Stimulated activated CD8-positive, alpha-beta memory T cell treated with anti-CD3 and anti-CD28 coated beads, Interleukin-2, amount 100 ng/mL, for 1 hour (primary cell): ENCODE measurements around the gene TFEB.

Experiments used
- DNase-seq, 2 donors: peaks; one replicate each; pipeline ENCODE4 v3.0.0-alpha.2; 2020; ENCODE audit warnings: low read depth in 2 of 2

The TFEB gene

DNA sequence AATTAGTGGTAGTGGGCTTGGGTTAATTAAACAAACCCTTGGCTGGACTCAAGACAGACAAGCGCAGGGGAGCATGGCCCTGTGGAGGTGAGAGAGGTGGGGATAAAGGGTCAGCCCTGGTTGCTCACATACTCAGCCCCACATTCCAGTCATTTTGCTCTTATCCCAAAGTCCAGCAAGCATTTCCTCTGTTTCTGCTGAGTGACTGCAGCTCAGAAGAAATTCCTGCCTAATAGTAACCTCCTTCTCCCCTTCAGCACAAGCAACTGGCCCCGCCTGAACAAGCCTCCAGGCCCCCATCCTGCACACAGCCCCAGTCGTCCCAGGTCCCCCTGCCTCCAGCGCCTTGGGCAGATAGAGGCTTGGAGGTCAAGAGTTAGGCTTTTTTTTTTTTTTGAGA, 3.6 kb upstream of the TFEB start:
- no peak for DNase-seq

DNA sequence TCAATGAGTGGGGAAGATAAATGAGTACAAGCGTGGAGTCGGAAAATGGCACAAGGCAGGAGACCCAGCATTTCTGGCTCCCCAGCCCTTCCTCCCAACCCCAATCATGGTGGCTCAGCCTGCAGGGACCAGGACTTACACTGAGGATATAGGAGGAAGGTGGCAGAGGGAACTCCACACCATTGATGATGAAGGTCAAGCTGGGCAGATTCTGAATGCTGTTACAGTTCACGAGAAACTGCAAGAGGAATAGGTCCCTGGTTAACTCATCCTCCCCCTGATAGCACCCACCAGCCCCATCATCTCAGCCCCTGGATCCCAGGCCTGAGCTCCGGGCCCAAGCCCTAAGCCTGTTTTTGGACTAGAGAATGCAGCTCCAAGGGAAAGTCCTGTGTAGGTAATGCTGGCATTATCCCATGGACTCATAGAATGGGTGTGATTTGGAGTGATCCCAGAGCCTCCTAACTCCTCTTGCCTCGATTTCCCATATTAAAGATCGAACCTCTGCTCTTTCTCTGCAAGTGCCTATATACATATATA, 2.3 kb upstream of the TFEB start:
- no peak for DNase-seq

DNA sequence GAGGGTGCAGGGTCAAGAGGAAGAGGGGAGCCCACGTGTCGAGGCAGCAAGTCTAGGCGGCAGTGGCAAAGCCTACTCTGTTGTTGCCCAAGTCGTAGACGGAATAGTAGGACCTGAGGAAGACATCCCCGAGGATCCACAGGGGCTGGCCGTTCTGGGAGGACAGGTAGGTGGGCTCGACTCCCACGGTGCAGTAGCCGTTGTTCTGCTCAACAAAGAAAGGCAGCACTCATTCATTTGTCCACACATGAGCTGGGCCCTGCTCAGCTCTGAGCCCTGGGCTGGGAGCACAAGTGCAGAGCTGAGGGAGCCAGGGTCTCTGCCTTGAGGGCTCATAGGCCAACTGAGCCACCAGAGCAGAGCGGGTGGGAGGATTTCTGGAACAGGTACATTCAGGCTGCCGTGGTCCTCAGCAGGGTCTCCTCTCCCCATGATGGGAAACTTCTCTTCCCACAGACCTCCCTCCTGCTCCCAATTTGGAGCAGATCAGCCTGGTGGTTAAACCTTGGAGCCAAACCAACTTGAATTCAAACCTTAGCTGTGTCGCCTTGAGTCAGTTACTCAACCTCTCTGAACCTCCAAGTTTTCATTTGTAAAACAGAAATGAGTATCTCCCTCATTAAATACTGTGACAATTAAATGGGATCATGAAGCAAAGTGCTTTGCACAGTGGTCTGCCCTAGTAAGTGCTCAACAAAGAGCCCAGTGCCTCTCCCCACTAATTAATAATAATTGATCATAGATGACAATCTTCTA, 1.6 kb upstream of the TFEB start:
- no peak for DNase-seq

DNA sequence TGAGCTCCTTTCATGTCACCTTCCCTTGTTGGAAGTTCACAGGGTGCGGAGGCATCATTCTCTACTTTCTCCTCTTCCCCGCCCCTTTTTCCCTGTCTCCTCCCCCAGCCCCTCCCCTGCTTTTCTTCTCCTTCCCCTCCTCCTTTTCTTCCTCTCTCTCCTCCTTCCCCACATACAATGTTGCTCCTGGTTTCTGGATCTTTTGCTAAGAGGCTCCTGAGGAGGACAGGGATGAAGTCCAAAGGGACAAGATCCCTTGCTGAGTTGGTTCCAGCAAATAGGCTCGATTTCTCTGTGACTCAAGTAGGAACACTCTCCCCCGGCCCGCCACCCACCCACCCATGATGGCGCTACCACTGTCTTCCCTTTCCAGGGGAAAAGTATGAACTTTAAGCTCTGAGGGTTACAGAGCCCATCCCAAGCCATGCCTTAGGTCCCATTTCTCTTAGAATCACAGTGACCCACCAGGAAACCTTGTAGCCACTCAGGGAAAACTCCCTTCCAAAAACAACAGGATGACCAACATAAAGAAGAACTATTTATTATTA, 852 bp upstream of the TFEB start:
- DNase-seq: no peak

DNA sequence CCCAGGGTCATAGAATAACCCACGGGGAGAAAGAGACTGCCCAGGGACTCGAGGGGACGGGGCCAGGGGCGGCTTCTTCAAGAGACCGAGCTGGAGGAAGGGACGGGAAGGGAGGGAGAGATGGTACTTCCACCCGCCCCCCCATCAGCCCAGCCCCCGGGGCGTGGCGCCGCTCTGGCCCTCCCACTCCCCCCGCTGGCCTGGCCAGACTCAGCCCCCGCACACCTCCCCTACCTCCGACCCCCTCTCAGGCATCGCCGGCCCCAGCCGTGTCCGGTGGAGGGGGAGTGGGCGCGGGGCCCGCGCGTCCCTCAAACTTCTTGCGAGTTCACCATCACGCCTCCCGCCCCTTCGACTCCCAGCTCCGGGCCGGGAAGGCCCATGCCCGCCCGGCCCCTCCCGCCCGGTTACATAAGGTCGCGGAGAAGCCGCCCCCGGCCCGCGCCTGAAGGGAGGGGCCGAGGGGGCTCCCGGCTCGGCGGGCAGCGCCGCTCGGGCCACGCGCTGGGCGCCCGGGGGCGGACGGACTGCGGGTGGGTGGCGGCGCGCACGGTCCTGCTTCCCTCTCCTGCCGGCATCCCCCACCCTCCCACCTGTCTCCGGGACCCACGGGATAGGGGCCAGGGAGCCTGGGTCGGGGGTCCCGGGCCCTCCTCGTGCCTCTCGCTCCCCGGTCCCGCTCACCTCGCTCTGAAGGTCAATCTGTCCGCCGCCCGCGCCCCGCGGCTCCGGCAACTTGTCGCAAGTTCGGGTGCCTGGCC, 562 bp downstream of the TFEB start:
- peak; percentile 48 to 56 for DNase-seq

DNA sequence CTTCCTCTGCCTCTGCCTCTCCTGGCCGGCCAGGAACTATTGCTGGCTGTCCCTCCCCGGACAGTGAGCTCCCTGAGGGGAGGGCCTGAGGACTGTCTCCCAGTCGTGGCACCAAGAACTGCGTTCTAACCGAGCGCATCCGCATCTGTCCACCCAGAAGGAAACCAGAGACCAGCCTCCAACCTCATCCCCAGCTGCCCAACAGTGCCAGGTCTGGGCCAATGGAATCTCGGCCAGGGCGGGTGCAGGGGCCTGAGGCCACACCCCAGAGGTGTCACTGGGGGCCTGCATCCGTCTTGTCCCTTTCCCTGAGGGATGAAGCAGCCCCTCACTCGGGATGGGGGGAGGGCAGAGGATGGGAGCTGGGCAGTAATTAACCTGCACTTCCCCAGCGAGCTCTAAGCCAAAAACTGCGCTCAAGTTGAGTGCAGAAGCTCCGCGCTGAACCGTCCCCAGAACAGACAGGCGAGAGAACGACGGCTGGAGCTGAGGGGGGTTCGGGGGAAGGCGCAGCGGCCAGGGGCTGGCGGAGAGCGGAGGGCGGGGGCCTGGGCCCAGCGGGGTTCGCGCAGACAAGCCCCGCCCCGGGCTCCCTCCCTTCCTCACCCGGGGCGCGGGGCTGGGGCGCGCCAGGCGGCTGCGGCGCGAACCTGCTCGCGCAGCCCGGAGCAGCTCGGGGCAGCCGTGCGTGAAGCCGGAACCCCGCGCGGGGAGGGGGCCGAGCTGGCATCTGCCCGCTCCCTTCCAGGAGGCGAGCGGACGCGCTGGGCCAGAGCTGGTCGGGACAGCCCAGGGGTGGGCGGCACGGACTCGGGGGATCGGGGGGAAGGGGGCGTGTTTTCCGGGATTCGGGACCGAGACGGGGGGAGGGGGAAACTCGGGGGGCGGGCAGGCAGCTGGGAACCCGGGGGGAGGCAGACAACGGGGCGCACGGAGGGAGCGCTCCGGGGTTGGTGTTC, 1.4 kb downstream of the TFEB start:
- peak; percentile 42 to 48 for DNase-seq

DNA sequence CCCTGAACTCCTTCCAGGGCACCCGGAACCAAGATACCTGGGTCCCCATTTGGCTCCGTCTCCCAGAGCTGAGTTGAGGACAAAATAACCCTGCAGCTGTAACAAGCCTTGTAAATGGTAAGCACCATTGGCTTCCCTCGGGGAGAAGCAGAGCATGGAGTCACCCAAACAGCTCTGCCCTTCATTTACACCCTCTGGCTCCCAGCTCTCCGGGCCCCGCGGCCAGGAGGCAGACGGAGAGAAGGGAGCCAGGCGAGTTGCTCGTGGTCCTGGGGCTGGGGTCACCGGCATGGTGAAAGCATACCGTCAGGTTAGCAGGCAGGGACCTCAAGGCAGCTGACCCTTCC, 2.1 kb downstream of the TFEB start:
- DNase-seq: no peak

DNA sequence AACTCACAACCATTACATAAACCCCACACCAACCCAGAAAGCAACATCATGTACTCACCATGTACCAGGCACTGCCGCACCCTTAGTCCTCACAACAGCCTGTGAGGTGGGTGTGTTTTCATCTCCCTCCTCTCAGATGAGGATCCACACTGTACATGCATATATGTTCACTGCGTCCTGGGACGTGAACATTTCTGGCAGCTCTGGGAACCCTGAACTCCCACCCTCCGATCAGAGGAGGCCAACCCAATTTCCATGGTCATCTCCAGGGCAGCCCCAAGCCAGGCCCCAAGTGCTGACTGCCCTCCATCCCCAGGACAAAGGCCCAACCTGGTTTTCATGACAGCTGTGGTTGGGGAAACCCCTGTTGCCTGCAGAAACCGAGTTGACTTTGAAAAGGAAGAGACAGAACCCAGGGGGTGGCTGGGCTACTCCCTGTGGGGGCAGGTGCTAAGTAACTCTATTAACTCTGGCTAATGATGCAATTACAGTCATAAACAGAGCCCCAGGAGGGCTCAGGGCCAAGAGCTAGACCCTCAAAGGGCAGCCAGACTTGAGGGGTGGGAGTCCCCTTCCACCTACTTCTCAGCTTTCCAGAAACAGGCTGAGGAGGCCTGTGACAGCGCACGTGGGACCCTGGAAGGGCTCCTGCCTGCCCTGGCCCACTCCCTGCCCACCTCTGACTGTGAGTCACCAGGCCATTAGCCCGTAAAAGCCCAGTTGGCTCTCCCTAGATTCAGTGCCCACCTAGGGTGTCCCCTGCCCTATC, 2.6 kb downstream of the TFEB start:
- peak; percentile 28 to 33 for DNase-seq

DNA sequence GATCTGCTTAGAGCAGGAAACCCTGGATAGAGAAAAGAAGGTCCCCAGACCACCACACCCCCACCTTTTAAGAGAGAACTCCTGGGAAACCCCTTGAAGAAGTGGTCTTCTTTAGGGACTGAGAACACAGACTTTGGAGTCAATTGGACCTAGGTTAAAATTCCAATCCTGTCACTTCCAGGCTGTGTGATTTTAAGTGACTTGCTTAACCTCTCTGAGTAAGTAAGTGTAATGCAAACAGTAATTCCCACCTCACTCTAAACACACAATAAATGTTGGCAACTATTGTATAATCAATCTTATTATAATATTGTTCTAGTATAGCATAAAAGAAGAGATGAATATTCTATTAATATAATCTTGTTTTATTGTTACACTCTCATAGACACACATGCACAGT, 3.3 kb downstream of the TFEB start:
- DNase-seq: no peak

DNA sequence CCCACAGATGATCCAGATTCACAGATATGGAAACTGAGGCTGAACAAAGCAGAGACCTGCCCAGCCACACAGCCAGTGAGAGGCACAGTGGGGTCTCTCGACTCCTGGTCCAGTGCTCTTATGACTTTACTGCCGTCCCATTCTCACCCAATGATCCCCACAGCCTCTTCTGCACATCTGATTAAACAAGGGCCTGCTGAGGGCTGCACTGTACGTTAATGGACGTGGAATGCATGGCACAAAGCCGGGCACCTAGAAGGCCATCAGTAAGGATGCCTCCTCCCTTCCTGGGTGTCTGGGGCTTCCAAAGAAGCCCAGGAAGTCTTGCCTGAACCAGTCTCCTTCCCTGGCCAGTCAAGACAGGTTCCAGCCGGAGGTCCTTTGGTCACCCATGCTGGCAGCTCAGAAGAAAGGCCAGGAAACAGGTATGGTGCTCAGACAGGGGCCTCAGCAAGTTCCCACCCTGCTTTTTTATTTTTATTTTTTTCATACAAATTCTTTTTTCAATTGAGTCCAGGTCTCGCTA, 3.8 kb downstream of the TFEB start:
- no peak for DNase-seq

DNA sequence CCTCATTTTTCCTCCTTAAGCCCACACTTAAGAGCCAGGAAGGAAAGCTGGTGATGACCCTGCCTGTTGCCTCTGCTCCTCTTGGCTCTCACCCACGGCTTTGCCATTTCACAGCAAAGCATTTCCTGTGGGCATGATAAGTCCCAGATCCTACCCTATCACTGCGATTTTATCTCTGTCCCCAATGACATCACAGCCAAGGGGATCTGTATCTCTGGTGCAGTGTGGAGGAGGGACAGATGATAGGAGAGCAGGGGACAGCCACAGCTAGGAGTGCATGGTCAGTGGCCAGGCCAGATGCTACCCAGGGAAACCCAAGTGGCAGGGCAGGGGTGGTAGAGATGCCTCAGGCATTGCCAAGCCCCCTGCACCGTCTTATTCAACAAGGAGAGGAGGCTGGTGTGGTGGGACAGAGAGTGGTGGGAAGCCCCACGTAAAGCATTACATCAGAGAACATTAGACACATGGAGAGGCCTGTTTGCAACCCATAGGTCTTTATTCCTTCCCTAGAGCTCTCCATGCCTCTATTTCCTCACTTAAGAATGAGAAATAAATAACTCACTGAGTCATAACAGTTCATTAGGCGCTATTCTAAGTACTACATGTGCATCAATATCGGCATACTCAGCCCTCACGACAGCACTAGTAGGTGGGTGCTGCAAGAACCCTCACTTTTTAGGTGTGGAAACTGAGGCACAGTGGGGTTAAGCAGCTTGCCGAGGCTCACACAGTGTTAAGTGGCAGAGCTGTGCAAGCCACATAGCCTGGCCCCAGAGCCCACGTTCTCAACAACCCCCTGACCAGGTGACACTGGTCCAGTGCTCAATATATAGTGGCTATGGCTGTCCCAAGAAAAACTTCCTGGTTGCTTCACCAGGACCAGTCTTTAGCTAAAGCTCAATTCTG, 4.6 kb downstream of the TFEB start:
- DNase-seq: no peak

DNA sequence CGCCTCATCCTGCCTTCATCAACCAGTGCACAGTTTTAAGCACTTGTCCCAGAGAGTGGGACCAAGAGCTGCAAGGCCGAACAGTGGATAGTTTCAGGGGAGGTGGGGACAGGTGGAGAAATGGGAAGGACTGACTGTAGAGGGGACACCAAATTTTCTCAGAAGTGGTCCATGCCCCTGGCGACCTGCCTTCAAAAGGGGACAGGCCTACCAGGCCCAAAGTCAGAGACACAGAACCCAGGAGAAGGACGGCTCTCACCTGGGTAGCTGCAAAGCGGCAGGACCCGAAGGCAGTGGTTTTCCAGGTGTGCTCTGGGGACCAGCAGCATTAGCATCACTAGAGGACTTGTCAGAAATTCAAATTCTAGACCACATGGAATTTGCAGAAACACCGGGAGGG, 5.8 kb downstream of the TFEB start:
- DNase-seq: no peak

DNA sequence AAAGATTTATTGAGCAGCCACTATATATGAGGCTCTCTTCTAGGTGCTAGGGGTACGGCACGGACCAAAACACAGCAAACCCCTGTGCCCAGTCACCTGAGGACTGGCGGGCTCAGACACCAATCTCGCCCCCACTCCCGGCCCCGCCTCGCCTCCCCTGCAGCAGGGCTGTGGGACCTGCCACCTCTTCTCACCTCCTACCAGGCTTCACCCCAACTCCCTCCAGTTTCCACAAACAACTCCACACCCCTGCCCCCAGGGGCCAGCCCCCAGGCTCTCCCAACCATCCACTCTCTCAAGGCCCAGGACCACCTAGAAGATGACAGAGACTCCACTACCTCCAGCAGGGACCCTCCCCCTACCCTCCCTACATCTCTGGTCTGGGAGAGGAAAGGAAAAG, 6.5 kb downstream of the TFEB start:
- no peak for DNase-seq

DNA sequence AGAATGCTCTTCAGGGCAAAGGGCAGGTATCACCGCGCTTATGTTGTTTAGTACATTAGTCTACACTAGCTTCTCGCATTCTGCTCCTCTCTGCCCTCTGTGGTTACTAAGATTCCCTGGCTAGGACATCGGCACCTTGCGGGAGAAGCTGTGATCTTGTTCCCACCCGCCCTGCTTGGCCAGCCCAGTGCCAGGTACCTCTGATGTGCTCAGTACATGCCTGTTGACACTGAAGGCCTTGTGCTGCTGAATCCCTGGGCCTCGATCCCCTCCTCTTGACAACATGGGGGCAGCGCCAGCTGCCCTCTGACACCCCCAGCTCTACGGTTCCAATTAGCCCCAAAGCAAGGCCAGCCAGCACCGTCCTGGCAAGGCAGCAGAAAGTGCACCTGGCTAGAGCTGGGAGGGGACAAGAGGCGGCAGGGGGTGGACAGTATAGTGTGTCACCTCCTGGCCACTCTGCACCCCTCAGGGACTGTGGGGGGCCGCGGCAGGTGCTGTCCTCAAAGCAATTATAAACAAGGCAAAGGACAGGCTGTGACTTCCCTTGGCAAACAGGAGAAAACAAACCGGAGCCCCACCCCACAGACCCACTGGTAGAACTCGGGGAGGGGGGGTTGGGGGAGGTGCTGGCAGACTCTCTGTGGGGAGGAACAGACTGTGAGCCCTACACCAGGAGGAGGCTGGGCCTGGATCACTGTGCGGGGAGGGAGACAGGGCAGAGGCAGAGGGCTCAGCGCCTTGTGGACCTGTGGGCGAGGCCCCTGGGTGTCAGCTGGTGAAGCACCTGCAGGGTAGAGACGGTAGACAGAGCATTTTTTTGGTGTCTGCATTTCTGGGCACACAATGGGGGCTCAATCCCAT, 7.1 kb downstream of the TFEB start:
- no peak for DNase-seq

DNA sequence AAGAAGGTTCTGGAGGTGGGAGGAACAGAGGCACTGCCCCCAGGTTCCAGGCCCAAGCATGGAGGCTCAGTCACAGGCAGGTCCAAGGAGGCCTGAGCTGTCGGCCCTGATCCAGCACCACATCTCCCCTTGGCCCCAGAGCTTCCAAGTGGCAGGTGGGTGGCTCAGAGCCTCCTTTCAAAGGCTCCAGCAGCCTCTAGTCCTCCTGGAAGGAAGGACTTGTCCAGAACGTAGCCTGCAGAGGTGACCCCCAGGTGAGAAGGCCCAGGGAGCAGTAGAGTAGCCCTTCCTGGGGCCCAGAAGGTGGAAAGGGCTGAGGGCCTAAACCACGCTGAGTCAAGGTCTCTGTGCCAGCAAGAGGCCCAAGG, 7.7 kb downstream of the TFEB start:
- DNase-seq: no peak

DNA sequence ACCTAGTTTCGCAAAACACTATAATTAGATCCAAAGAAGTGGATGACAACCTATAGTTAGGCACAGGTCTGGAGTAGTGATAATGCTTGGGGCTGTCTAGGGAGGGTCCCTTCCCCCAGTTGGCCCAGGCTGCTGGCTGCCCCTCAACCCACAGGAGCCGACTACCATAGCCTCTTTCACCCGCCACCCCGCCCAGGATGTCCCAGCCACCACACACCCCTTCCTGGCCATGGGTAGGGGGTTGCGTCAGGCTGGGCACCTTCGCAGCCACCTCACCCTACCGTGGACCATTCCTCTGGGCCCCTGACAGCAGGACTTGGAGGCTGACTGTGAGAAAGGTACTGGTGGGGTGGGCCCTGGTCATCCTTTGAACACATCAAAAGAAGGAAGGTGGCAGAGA, 8.5 kb downstream of the TFEB start:
- DNase-seq: no peak

DNA sequence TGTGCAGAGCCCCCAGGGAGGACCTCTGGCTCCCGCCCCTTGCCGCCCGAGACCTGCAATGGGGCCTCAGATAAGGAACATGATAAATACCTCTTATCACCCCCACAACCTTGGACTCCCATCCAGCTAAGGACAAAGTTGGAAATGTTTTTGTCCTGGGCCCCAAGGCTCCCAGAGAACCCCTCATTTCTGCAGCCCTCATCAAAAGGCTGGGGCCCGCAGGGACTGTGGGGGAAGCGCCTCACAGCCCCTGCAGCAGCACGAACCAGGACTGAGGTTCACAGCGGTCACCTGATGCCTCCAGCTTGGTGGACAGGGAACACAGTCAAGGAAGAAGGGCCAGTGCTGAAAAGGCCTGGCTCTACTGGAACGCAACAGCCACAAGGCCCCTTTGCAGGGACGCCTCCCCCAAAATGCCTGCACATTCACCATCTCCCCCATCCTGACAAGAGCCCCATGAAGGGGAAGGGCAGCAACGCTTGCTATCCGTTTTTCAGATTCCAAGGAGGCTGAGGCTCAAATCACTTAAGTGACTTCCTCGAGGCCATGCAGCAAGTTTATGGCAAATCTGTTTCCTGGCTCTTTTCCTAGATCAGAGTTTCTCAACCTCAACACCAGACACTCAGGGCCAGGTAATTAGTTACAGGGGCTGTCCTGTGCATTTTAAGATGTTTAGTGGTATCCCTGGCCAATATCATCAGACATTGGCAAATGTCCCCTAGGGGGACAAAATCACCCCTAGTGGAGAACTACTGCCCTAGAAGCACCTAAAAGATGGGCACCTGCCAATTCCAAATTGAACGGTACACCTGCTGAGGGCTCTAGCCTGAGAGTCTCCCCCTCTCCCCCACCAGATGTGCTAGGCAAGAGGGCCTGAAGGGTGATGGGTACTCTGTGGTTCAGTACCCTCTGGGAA, 10.6 kb downstream of the TFEB start:
- no peak for DNase-seq

DNA sequence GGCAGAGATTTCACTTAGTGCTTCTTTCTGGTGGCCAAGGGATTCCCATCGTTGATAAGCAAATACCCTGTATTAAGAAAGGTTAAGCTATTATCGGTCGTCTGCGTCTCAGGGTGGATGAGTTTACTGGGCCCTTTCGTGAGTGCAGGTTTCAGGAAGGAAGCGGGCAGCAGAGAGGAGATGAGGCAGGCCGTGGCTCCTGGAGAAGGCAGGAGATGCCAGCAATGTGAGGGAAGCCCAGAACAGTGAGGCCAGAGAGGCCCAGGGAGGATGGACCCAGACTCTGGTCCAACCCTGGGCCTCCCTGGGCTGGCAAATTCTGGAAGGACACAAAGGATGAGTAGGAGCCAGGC, 11.2 kb downstream of the TFEB start:
- DNase-seq: no peak
